ENCODE measurements around the gene KBTBD4.

The KBTBD4 gene

DNA sequence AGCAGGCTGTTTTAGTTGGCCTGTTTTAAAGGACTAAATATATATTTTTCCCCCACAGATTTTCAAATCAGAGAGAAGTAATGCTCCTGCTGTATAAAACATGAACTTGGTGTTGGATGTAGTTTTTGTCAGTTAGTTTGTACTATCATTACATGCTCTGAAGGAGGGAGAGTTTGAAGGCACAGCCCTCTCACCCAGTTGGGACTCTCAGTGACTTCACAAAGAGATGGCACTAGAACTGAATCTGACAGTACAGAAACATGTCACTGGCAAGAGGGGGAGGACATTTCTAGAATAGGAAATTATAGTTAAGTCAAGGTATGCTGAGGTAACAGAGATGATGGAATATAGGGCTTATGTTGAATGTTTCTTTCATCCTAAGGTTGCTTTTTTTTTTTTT is 36.5 kb upstream of the KBTBD4 start:
- H4K20me1 ChIP-seq (ENCODE audit: insufficient read depth, low read length), result no peaks in the 10 kb centered on the region
- H3K4me1 ChIP-seq (ENCODE audit: insufficient read depth, low read length, severe bottlenecking), result peaks cover 13% of the 10 kb centered on the region
- no peaks in the 10 kb centered on the region for H3K9me2 ChIP-seq (ENCODE audit: low read depth, low read length)
- H3K79me2 ChIP-seq (ENCODE audit: insufficient read depth, low read length), result no peaks in the 10 kb centered on the region
- H3K4me3 ChIP-seq (ENCODE audit: low read depth, low read length, poor library complexity, severe bottlenecking), result no peak overlapping the region
- H3K9ac ChIP-seq (ENCODE audit: low read length), result no peak overlapping the region
- no peaks in the 10 kb centered on the region for H3K9me3 ChIP-seq (ENCODE audit: low read length)
- no peak overlapping the region for H2AFZ ChIP-seq (ENCODE audit: low read length)
- no peak for TF ChIP-seq EZH2 (IDR thresholded peaks at IDR 0.05; ENCODE audit: borderline replicate concordance, low read length)
- TF ChIP-seq, protein P1, sequence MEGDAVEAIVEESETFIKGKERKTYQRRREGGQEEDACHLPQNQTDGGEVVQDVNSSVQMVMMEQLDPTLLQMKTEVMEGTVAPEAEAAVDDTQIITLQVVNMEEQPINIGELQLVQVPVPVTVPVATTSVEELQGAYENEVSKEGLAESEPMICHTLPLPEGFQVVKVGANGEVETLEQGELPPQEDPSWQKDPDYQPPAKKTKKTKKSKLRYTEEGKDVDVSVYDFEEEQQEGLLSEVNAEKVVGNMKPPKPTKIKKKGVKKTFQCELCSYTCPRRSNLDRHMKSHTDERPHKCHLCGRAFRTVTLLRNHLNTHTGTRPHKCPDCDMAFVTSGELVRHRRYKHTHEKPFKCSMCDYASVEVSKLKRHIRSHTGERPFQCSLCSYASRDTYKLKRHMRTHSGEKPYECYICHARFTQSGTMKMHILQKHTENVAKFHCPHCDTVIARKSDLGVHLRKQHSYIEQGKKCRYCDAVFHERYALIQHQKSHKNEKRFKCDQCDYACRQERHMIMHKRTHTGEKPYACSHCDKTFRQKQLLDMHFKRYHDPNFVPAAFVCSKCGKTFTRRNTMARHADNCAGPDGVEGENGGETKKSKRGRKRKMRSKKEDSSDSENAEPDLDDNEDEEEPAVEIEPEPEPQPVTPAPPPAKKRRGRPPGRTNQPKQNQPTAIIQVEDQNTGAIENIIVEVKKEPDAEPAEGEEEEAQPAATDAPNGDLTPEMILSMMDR (IDR thresholded peaks at IDR 0.05; ENCODE audit: low read length), result no peak
- H3K27me3 ChIP-seq (ENCODE audit: insufficient read depth, low read length), result no peaks in the 10 kb centered on the region
- H3K36me3 ChIP-seq (ENCODE audit: insufficient read depth, low read length), result peaks cover 20% of the 10 kb centered on the region
- H3K4me2 ChIP-seq (ENCODE audit: low read length), result no peak overlapping the region
- no peak overlapping the region for H3K27ac ChIP-seq (ENCODE audit: low read depth, low read length, poor library complexity, severe bottlenecking)
- H3F3A ChIP-seq (ENCODE audit: insufficient read depth, low read length), result no peaks in the 10 kb centered on the region

- no peak overlapping the region for H3K4me3 ChIP-seq (ENCODE audit: low read depth, low read length, poor library complexity, severe bottlenecking)
- no peak for TF ChIP-seq EZH2 (IDR thresholded peaks at IDR 0.05; ENCODE audit: borderline replicate concordance, low read length)
- TF ChIP-seq, protein P1 (IDR thresholded peaks at IDR 0.05; ENCODE audit: low read length), result no peak
- H3K36me3 ChIP-seq (ENCODE audit: insufficient read depth, low read length), result no peaks in the 10 kb centered on the region
- no peak overlapping the region for H3K9ac ChIP-seq (ENCODE audit: low read length)
- H2AFZ ChIP-seq (ENCODE audit: low read length), result no peak overlapping the region
- no peaks in the 10 kb centered on the region for H3K9me3 ChIP-seq (ENCODE audit: low read length)
- peaks cover 13% of the 10 kb centered on the region for H3K4me1 ChIP-seq (ENCODE audit: insufficient read depth, low read length, severe bottlenecking)
- no peaks in the 10 kb centered on the region for H3K9me2 ChIP-seq (ENCODE audit: low read depth, low read length)
- 0 out of 2 replicates have a peak overlapping the region, but pooled peaks have one; percentile 20 for H3K4me2 ChIP-seq (ENCODE audit: low read length)
- H3K27ac ChIP-seq (ENCODE audit: low read depth, low read length, poor library complexity, severe bottlenecking), result no peak overlapping the region
- H3K79me2 ChIP-seq (ENCODE audit: insufficient read depth, low read length), result no peaks in the 10 kb centered on the region
- H3F3A ChIP-seq (ENCODE audit: insufficient read depth, low read length), result no peaks in the 10 kb centered on the region
- no peaks in the 10 kb centered on the region for H3K27me3 ChIP-seq (ENCODE audit: insufficient read depth, low read length)
- no peaks in the 10 kb centered on the region for H4K20me1 ChIP-seq (ENCODE audit: insufficient read depth, low read length)
Measured at GRCh38 chr11:47611348-47611794, 32.6 kb upstream of the KBTBD4 start.

DNA sequence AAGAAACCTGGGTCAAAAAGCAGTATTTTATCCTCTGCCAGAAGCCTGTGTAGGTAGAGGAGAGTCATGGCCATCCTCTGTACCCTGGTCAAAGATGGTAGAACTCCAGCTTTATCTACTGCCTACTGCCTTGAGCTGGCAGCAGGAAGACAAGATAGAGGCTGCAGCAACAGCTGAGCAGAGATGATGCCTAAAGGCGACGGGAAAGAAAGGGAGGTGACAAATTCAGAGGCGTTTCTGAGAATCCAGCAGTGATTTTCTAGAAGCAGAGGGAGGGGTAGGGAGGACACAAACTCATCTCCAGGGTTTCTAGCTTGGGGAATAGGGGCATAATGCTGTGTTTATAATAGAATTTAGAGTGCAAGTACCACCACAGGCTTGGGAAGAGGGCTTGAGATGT is 30.9 kb upstream of the KBTBD4 start:
- H3K36me3 ChIP-seq (ENCODE audit: insufficient read depth, low read length), result no peaks in the 10 kb centered on the region
- no peak for TF ChIP-seq EZH2 (IDR thresholded peaks at IDR 0.05; ENCODE audit: borderline replicate concordance, low read length)
- TF ChIP-seq, protein P1 (IDR thresholded peaks at IDR 0.05; ENCODE audit: low read length), result no peak
- no peaks in the 10 kb centered on the region for H3K9me2 ChIP-seq (ENCODE audit: low read depth, low read length)
- no peak overlapping the region for H3K27ac ChIP-seq (ENCODE audit: low read depth, low read length, poor library complexity, severe bottlenecking)
- no peaks in the 10 kb centered on the region for H3K27me3 ChIP-seq (ENCODE audit: insufficient read depth, low read length)
- H2AFZ ChIP-seq (ENCODE audit: low read length), result no peak overlapping the region
- H3K79me2 ChIP-seq (ENCODE audit: insufficient read depth, low read length), result no peaks in the 10 kb centered on the region
- H4K20me1 ChIP-seq (ENCODE audit: insufficient read depth, low read length), result no peaks in the 10 kb centered on the region
- H3K9me3 ChIP-seq (ENCODE audit: low read length), result no peaks in the 10 kb centered on the region
- no peak overlapping the region for H3K4me2 ChIP-seq (ENCODE audit: low read length)
- peaks cover 13% of the 10 kb centered on the region for H3K4me1 ChIP-seq (ENCODE audit: insufficient read depth, low read length, severe bottlenecking)
- H3K4me3 ChIP-seq (ENCODE audit: low read depth, low read length, poor library complexity, severe bottlenecking), result no peak overlapping the region
- H3F3A ChIP-seq (ENCODE audit: insufficient read depth, low read length), result no peaks in the 10 kb centered on the region
- no peak overlapping the region for H3K9ac ChIP-seq (ENCODE audit: low read length)

Measured in OCI-LY1 (cell line).